ENCODE data around the gene NUP214.

NUP214 gene

GRCh38 chr9:131162886-131163285, 37.5 kb downstream of the NUP214 start:
- TF ChIP-seq SUZ12 (IDR thresholded peaks at IDR 0.05; ENCODE audit: extremely low read depth, insufficient read depth, insufficient read length) (no peak), ZNF274 (IDR thresholded peaks at IDR 0.05; ENCODE audit: low read depth, low read length) (no peak), YY1 (IDR thresholded peaks at IDR 0.05; ENCODE audit: insufficient read depth, insufficient read length) (no peak)
- Histone ChIP-seq H3K9me3 (ENCODE audit: insufficient read depth, low read length) (no peaks in the 10 kb centered on the region), H3K36me3 (ENCODE audit: insufficient read depth, insufficient read length, low read length) (peaks cover 79% of the 10 kb centered on the region), H3K27me3 (ENCODE audit: insufficient read depth, insufficient read length) (no peaks in the 10 kb centered on the region), H3K4me3 (ENCODE audit: insufficient read length, low read depth) (no peak overlapping the region), H3K9ac (ENCODE audit: insufficient read length, low read depth) (no peak overlapping the region), H3K4me1 (ENCODE audit: insufficient read depth, insufficient read length) (no peaks in the 10 kb centered on the region)
- DNase-seq (ENCODE audit: low read depth, low spot score), result no peak

GRCh38 chr9:131165523-131165922, 40.1 kb downstream of the NUP214 start:
- Histone ChIP-seq H3K27me3 (ENCODE audit: insufficient read depth, insufficient read length) (no peaks in the 10 kb centered on the region), H3K9ac (ENCODE audit: insufficient read length, low read depth) (no peak overlapping the region), H3K9me3 (ENCODE audit: insufficient read depth, low read length) (no peaks in the 10 kb centered on the region), H3K36me3 (ENCODE audit: insufficient read depth, insufficient read length, low read length) (peaks cover 72% of the 10 kb centered on the region), H3K4me1 (ENCODE audit: insufficient read depth, insufficient read length) (no peaks in the 10 kb centered on the region), H3K4me3 (ENCODE audit: insufficient read length, low read depth) (no peak overlapping the region)
- DNase-seq (ENCODE audit: low read depth, low spot score), result no peak
- TF ChIP-seq YY1 (IDR thresholded peaks at IDR 0.05; ENCODE audit: insufficient read depth, insufficient read length) (no peak), ZNF274 (IDR thresholded peaks at IDR 0.05; ENCODE audit: low read depth, low read length) (no peak), SUZ12 (IDR thresholded peaks at IDR 0.05; ENCODE audit: extremely low read depth, insufficient read depth, insufficient read length) (no peak)

GRCh38 chr9:131167146-131167692, 41.8 kb downstream of the NUP214 start:
- Histone ChIP-seq H3K4me1 (ENCODE audit: insufficient read depth, insufficient read length) (no peaks in the 10 kb centered on the region), H3K9me3 (ENCODE audit: insufficient read depth, low read length) (no peaks in the 10 kb centered on the region), H3K27me3 (ENCODE audit: insufficient read depth, insufficient read length) (no peaks in the 10 kb centered on the region), H3K9ac (ENCODE audit: insufficient read length, low read depth) (no peak overlapping the region), H3K4me3 (ENCODE audit: insufficient read length, low read depth) (no peak overlapping the region), H3K36me3 (ENCODE audit: insufficient read depth, insufficient read length, low read length) (peaks cover 62% of the 10 kb centered on the region)
- TF ChIP-seq YY1 (IDR thresholded peaks at IDR 0.05; ENCODE audit: insufficient read depth, insufficient read length), result no peak
- TF ChIP-seq SUZ12 (IDR thresholded peaks at IDR 0.05; ENCODE audit: extremely low read depth, insufficient read depth, insufficient read length), result no peak
- TF ChIP-seq ZNF274 (IDR thresholded peaks at IDR 0.05; ENCODE audit: low read depth, low read length), result no peak
- no peak for DNase-seq (ENCODE audit: low read depth, low spot score)

DNA sequence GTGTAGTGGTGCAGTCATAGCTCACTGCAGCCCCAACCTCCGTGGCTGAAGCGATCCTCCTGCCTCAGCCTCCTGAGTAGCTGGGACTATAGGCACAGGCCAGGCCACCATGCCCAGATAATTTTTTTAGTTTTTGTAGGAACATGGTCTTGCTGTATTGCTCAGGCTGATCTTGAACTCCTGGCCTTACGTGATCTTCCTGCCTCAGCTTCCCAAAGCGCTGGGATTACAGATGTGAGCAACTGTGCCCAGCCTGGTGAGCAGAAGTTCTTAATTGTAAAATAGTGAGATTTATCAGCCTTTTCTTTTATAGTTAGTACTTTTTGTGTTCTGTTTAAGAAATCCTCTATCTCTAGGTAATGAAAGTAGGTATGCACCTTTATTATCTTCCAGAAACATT, 42.5 kb downstream of the NUP214 start:
- Histone ChIP-seq H3K36me3 (ENCODE audit: insufficient read depth, insufficient read length, low read length) (peaks cover 55% of the 10 kb centered on the region), H3K4me3 (ENCODE audit: insufficient read length, low read depth) (no peak overlapping the region), H3K27me3 (ENCODE audit: insufficient read depth, insufficient read length) (no peaks in the 10 kb centered on the region), H3K9ac (ENCODE audit: insufficient read length, low read depth) (no peak overlapping the region), H3K4me1 (ENCODE audit: insufficient read depth, insufficient read length) (no peaks in the 10 kb centered on the region), H3K9me3 (ENCODE audit: insufficient read depth, low read length) (no peaks in the 10 kb centered on the region)
- no peak for TF ChIP-seq ZNF274 (IDR thresholded peaks at IDR 0.05; ENCODE audit: low read depth, low read length)
- TF ChIP-seq YY1 (IDR thresholded peaks at IDR 0.05; ENCODE audit: insufficient read depth, insufficient read length), result no peak
- no peak for TF ChIP-seq SUZ12 (IDR thresholded peaks at IDR 0.05; ENCODE audit: extremely low read depth, insufficient read depth, insufficient read length)
- no peak for DNase-seq (ENCODE audit: low read depth, low spot score)

GRCh38 chr9:131169563-131170240, 44.3 kb downstream of the NUP214 start:
- TF ChIP-seq ZNF274 (IDR thresholded peaks at IDR 0.05; ENCODE audit: low read depth, low read length) (no peak), YY1 (IDR thresholded peaks at IDR 0.05; ENCODE audit: insufficient read depth, insufficient read length) (no peak), SUZ12 (IDR thresholded peaks at IDR 0.05; ENCODE audit: extremely low read depth, insufficient read depth, insufficient read length) (no peak)
- Histone ChIP-seq H3K27me3 (ENCODE audit: insufficient read depth, insufficient read length) (no peaks in the 10 kb centered on the region), H3K9me3 (ENCODE audit: insufficient read depth, low read length) (no peaks in the 10 kb centered on the region), H3K4me1 (ENCODE audit: insufficient read depth, insufficient read length) (no peaks in the 10 kb centered on the region), H3K36me3 (ENCODE audit: insufficient read depth, insufficient read length, low read length) (peaks cover 49% of the 10 kb centered on the region), H3K9ac (ENCODE audit: insufficient read length, low read depth) (no peak overlapping the region), H3K4me3 (ENCODE audit: insufficient read length, low read depth) (no peak overlapping the region)
- no peak for DNase-seq (ENCODE audit: low read depth, low spot score)

GRCh38 chr9:131173995-131174394, 48.6 kb downstream of the NUP214 start:
- DNase-seq (ENCODE audit: low read depth, low spot score), result no peak
- H3K4me1 ChIP-seq (ENCODE audit: insufficient read depth, insufficient read length), result no peaks in the 10 kb centered on the region
- H3K9me3 ChIP-seq (ENCODE audit: insufficient read depth, low read length), result no peaks in the 10 kb centered on the region
- H3K36me3 ChIP-seq (ENCODE audit: insufficient read depth, insufficient read length, low read length), result peaks cover 57% of the 10 kb centered on the region
- no peaks in the 10 kb centered on the region for H3K27me3 ChIP-seq (ENCODE audit: insufficient read depth, insufficient read length)
- TF ChIP-seq ZNF274 (IDR thresholded peaks at IDR 0.05; ENCODE audit: low read depth, low read length) (no peak), SUZ12 (IDR thresholded peaks at IDR 0.05; ENCODE audit: extremely low read depth, insufficient read depth, insufficient read length) (no peak), YY1 (IDR thresholded peaks at IDR 0.05; ENCODE audit: insufficient read depth, insufficient read length) (no peak)
- H3K4me3 ChIP-seq (ENCODE audit: insufficient read length, low read depth), result no peak overlapping the region
- no peak overlapping the region for H3K9ac ChIP-seq (ENCODE audit: insufficient read length, low read depth)

DNA sequence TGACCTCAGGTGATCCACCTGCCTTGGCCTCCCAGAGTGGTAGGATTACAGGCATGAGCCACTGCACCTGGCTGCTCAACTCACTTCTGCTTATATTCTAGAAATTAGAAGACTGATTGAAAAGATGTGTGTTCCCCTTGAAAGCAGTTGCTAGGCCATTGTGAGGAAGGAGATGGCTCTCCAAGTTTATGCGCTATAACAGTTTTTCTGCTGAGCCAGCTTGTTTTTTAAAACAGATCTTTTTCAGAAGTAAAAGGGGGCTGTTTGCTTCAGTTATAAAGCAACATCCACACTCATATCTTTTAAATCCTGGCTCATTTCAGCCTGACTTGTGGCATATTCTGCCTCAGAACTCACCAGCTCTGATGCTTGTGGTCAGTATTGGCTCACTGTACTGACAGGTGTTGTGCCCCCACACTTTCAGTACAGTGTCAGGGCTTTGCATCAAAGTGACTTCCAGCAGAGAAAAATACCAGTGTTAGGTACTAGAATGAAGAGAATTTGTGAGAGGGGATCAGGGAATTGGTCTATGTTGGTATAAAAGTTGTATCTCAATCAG, 49.4 kb downstream of the NUP214 start:
- no peaks in the 10 kb centered on the region for H3K27me3 ChIP-seq (ENCODE audit: insufficient read depth, insufficient read length)
- no peak overlapping the region for H3K4me3 ChIP-seq (ENCODE audit: insufficient read length, low read depth)
- TF ChIP-seq YY1 (IDR thresholded peaks at IDR 0.05; ENCODE audit: insufficient read depth, insufficient read length) (no peak), ZNF274 (IDR thresholded peaks at IDR 0.05; ENCODE audit: low read depth, low read length) (no peak), SUZ12 (IDR thresholded peaks at IDR 0.05; ENCODE audit: extremely low read depth, insufficient read depth, insufficient read length) (no peak)
- H3K9ac ChIP-seq (ENCODE audit: insufficient read length, low read depth), result no peak overlapping the region
- peaks cover 2% of the 10 kb centered on the region for H3K4me1 ChIP-seq (ENCODE audit: insufficient read depth, insufficient read length)
- H3K36me3 ChIP-seq (ENCODE audit: insufficient read depth, insufficient read length, low read length), result peaks cover 61% of the 10 kb centered on the region
- no peak for DNase-seq (ENCODE audit: low read depth, low spot score)
- no peaks in the 10 kb centered on the region for H3K9me3 ChIP-seq (ENCODE audit: insufficient read depth, low read length)
